H1 (cell line): ENCODE results near the gene GPR101. TPM values are rescaled to one million over a fixed set of nuclear protein-coding genes. Genes with fewer than 3 reads are reported as not detected.

Source experiments
- CTCF ChIA-PET: fragments of 300-600 bp; sonication (Branson Sonifier 250); formaldehyde crosslinking; loops from one replicate; lab custom pipeline; 2021; ENCODE audit not compliant: partially characterized antibody; lab: Charles Lee
- POLR2A ChIA-PET: fragments of 300-600 bp; sonication (Branson Sonifier 250); formaldehyde crosslinking; loops from one replicate; lab custom pipeline; 2021; ENCODE audit warnings: inconsistent platforms; ENCODE audit not compliant: partially characterized antibody; lab: Charles Lee
- DNase-seq, 2 experiments: peaks; one replicate each; pipeline versions ENCODE4 v3.0.0 to v3.0.0-alpha.2; 2010 to 2022; ENCODE audit warnings: low spot score in 2 of 2, low read depth in 1 of 2, mixed read lengths in 1 of 2
- FAIRE-seq: peaks from 2 replicates; lab custom pipeline; 2011; peaks lifted over from hg19 to GRCh38; lab: Jason Lieb, UNC
- H2AFZ ChIP-seq: 2 replicates; pipeline ENCODE4 v1.8.1; 2012; ENCODE audit warnings: low read length, inconsistent platforms
- H2AK5ac ChIP-seq: 2 replicates; pipeline ENCODE4 v1.6.1; 2013; ENCODE audit warnings: low read depth, low read length
- H2BK120ac ChIP-seq: replicated peaks from 2 replicates; pipeline ENCODE3; 2013; ENCODE audit warnings: low read depth, low read length, inconsistent platforms
- H2BK12ac ChIP-seq: 2 replicates; pipeline ENCODE4 v1.6.1; 2013; ENCODE audit warnings: low read depth, low read length
- H2BK15ac ChIP-seq: 2 replicates; pipeline ENCODE4 v1.6.1; 2013; ENCODE audit warnings: low read length
- H2BK20ac ChIP-seq: 2 replicates; pipeline ENCODE4 v1.6.1; 2013; ENCODE audit warnings: low read length
- H2BK5ac ChIP-seq: 2 replicates; pipeline ENCODE4 v1.6.1; 2013; ENCODE audit warnings: low read depth, low read length
- H3K14ac ChIP-seq: 2 replicates; pipeline ENCODE4 v1.6.1; 2013; ENCODE audit warnings: inconsistent platforms; ENCODE audit not compliant: insufficient read length
- H3K18ac ChIP-seq: 2 replicates; pipeline ENCODE4 v1.6.1; 2013; ENCODE audit warnings: low read length; ENCODE audit errors: extremely low read depth
- H3K23ac ChIP-seq: 2 replicates; pipeline ENCODE4 v1.6.1; 2013; ENCODE audit warnings: inconsistent platforms; ENCODE audit not compliant: insufficient read length
- H3K23me2 ChIP-seq: 2 replicates; pipeline ENCODE4 v1.6.1; 2013; ENCODE audit warnings: low read depth, low read length
- H3K27ac ChIP-seq: 2 replicates; pipeline ENCODE4 v1.6.1; 2011; ENCODE audit warnings: low read depth, low read length, inconsistent platforms
- H3K27me3 ChIP-seq, 4 experiments: replicated peaks in 1 of 4; 1 replicate in 1 of 4; 2 replicates in 3 of 4; pipeline versions ENCODE4 v1.6.1 to v1.8.1; 2011 to 2013; ENCODE audit warnings: low read length in 3 of 4, mild to moderate bottlenecking in 3 of 4, inconsistent platforms in 2 of 4, mixed read lengths in 2 of 4, moderate library complexity in 1 of 4; ENCODE audit not compliant: control insufficient read depth in 3 of 4, insufficient read depth in 3 of 4; ENCODE audit errors: extremely low read depth in 1 of 4
- H3K36me3 ChIP-seq, 4 experiments: 2 replicates each; pipeline versions ENCODE4 v1.6.1 to v1.8.1; 2011 to 2013; ENCODE audit warnings: mild to moderate bottlenecking in 4 of 4, low read length in 3 of 4, moderate library complexity in 2 of 4, control low read depth in 1 of 4, inconsistent platforms in 1 of 4; ENCODE audit not compliant: insufficient read depth in 4 of 4, control insufficient read depth in 2 of 4
- H3K4ac ChIP-seq: replicated peaks from 2 replicates; pipeline ENCODE3; 2013; ENCODE audit warnings: low read length, low read depth, mixed read lengths, inconsistent platforms; ENCODE audit not compliant: insufficient read length
- H3K4me1 ChIP-seq, 4 experiments: replicated peaks in 1 of 4; 1 replicate in 1 of 4; 2 replicates in 3 of 4; pipeline versions ENCODE4 v1.6.1 to v1.8.1; 2011 to 2013; ENCODE audit warnings: low read length in 3 of 4, inconsistent platforms in 2 of 4, mixed read lengths in 1 of 4; ENCODE audit not compliant: insufficient read depth in 4 of 4, control insufficient read depth in 3 of 4
- H3K4me2 ChIP-seq, 2 experiments: 2 replicates each; pipeline versions ENCODE4 v1.6.1 to v1.8.1; 2011 to 2013; ENCODE audit warnings: low read depth in 2 of 2, low read length in 2 of 2, control low read depth in 1 of 2, inconsistent platforms in 1 of 2, mild to moderate bottlenecking in 1 of 2; ENCODE audit not compliant: insufficient read depth in 1 of 2
- H3K4me3 ChIP-seq, 4 experiments: fragments of 200-600, 300-600 bp in 1 of 4; sonication (generic), shearing (Covaris generic), sonication (Bioruptor Twin) in 1 of 4; 2 replicates each; pipeline versions ENCODE4 v1.5.1 to v1.8.1; 2011 to 2016; ENCODE audit warnings: low read length in 4 of 4, low read depth in 3 of 4, control low read depth in 2 of 4, inconsistent platforms in 2 of 4, mild to moderate bottlenecking in 2 of 4, mixed read lengths in 1 of 4, moderate library complexity in 1 of 4; ENCODE audit not compliant: insufficient read depth in 2 of 4; ENCODE audit errors: extremely low read depth in 1 of 4
- H3K56ac ChIP-seq: replicated peaks from 2 replicates; pipeline ENCODE3; 2013; ENCODE audit warnings: low read depth, mild to moderate bottlenecking, mixed read lengths, low read length, inconsistent platforms; ENCODE audit not compliant: insufficient read length
- H3K79me1 ChIP-seq: 2 replicates; pipeline ENCODE4 v1.6.1; 2013; ENCODE audit warnings: low read depth, low read length, control low read depth
- H3K79me2 ChIP-seq, 2 experiments: 2 replicates each; pipeline versions ENCODE4 v1.6.1 to v1.8.1; 2012 to 2013; ENCODE audit warnings: low read length in 2 of 2, mild to moderate bottlenecking in 2 of 2, inconsistent platforms in 1 of 2; ENCODE audit not compliant: insufficient read depth in 2 of 2, control insufficient read depth in 1 of 2
- H3K9ac ChIP-seq, 4 experiments: replicated peaks in 1 of 4; 1 replicate in 1 of 4; 2 replicates in 3 of 4; pipeline versions ENCODE4 v1.6.1 to v1.8.1; 2011 to 2013; ENCODE audit warnings: low read depth in 3 of 4, low read length in 3 of 4, control low read depth in 2 of 4, mild to moderate bottlenecking in 2 of 4, moderate library complexity in 2 of 4, inconsistent platforms in 1 of 4; ENCODE audit errors: extremely low read depth in 1 of 4
- H3K9me3 ChIP-seq, 2 experiments: 2 replicates each; pipeline versions ENCODE4 v1.6.1 to v1.8.1; 2012 to 2013; ENCODE audit warnings: mild to moderate bottlenecking in 2 of 2, moderate library complexity in 2 of 2, control low read depth in 1 of 2, inconsistent platforms in 1 of 2, low read depth in 1 of 2, low read length in 1 of 2, mixed read lengths in 1 of 2; ENCODE audit not compliant: insufficient read depth in 2 of 2
- H4K20me1 ChIP-seq, 2 experiments: replicated peaks in 1 of 2; 2 replicates each; pipeline versions ENCODE3 to v1.8.1; 2011 to 2013; ENCODE audit warnings: inconsistent platforms in 2 of 2, low read length in 2 of 2, mild to moderate bottlenecking in 1 of 2; ENCODE audit not compliant: insufficient read depth in 2 of 2, control insufficient read depth in 1 of 2
- H4K5ac ChIP-seq: 2 replicates; pipeline ENCODE4 v1.6.1; 2013; ENCODE audit warnings: low read length, low read depth, mixed read lengths, inconsistent platforms; ENCODE audit not compliant: insufficient read length
- H4K8ac ChIP-seq: 2 replicates; pipeline ENCODE4 v1.8.0; 2013; ENCODE audit warnings: mild to moderate bottlenecking, moderate library complexity, low read length, inconsistent platforms; ENCODE audit not compliant: insufficient read depth; ENCODE audit errors: extremely low read depth
- H4K91ac ChIP-seq: replicated peaks from 2 replicates; pipeline ENCODE3; 2013; ENCODE audit warnings: low read length, mixed read lengths, inconsistent platforms; ENCODE audit not compliant: insufficient read length
- CHD1 ChIP-seq: IDR thresholded peaks from 2 replicates; pipeline ENCODE4 v1.6.1; 2012; ENCODE audit warnings: low read depth, low read length, improper control_type of control experiment
- GABPA ChIP-seq: IDR thresholded peaks from 2 replicates; pipeline ENCODE4 v1.6.1; 2011; ENCODE audit warnings: mild to moderate bottlenecking, low read length, moderate library complexity, borderline replicate concordance; ENCODE audit not compliant: insufficient read depth
- KDM4A ChIP-seq: IDR thresholded peaks from one replicate; pipeline ENCODE4 v1.7.1; 2012; ENCODE audit warnings: low read depth, mild to moderate bottlenecking, moderate library complexity, low read length, inconsistent platforms; ENCODE audit not compliant: severe bottlenecking
- KDM5A ChIP-seq: fragments of 200-600 bp; IDR thresholded peaks from 2 replicates; pipeline ENCODE4 v1.7.1; 2012; ENCODE audit warnings: mild to moderate bottlenecking, low read length, inconsistent platforms, mixed read lengths
- NANOG ChIP-seq: IDR thresholded peaks from 2 replicates; pipeline ENCODE4 v1.6.1; 2011; ENCODE audit warnings: low read length, low read depth, mild to moderate bottlenecking, inconsistent platforms; ENCODE audit not compliant: insufficient read depth, poor library complexity, severe bottlenecking
- NRF1 ChIP-seq: IDR thresholded peaks from 2 replicates; pipeline ENCODE4 v1.6.1; 2011; ENCODE audit warnings: mild to moderate bottlenecking, low read depth, low read length, improper control_type of control experiment
- PHF8 ChIP-seq: fragments of 200-600 bp; sonication (generic); conservative IDR thresholded peaks from 2 replicates; pipeline ENCODE4 v1.7.1; 2012; ENCODE audit warnings: low read depth, mild to moderate bottlenecking, inconsistent platforms, low read length, moderate library complexity
- RFX5 ChIP-seq: IDR thresholded peaks from 2 replicates; pipeline ENCODE4 v1.6.1; 2011; ENCODE audit warnings: low read depth, low read length, improper control_type of control experiment, borderline replicate concordance
- RNF2 ChIP-seq: fragments of 200-900, 300-1000 bp; sonication (generic); IDR thresholded peaks from 2 replicates; pipeline ENCODE4 v1.7.1; 2016; ENCODE audit warnings: borderline replicate concordance, low read depth, mild to moderate bottlenecking, antibody characterized with exemption, low read length; ENCODE audit not compliant: poor library complexity, severe bottlenecking; ENCODE audit errors: missing control alignments
- SP1 ChIP-seq: IDR thresholded peaks from 2 replicates; pipeline ENCODE4 v1.6.1; 2011; ENCODE audit warnings: low read depth, low read length
- ZNF274 ChIP-seq: IDR thresholded peaks from 2 replicates; pipeline ENCODE4 v1.7.0; 2012; ENCODE audit warnings: low read length, borderline replicate concordance; ENCODE audit errors: extremely low read depth
- WGBS, 2 experiments: shearing (Covaris generic) in 1 of 2; methylation state at CpG; one replicate each; pipeline versions ENCODE4 v1.1.6 to v1.1.7; 2013 to 2015; ENCODE audit warnings: low lambda C conversion rate in 2 of 2, mixed read lengths in 2 of 2, inconsistent platforms in 1 of 2, low coverage in 1 of 2, missing lambda C conversion rate in 1 of 2; ENCODE audit not compliant: insufficient replicate concordance in 2 of 2, insufficient coverage in 1 of 2, insufficient read length in 1 of 2; ENCODE audit errors: extremely low coverage in 1 of 2, missing lambda C conversion rate in 1 of 2; 5-methylcytosine and 5-hydroxymethylcytosine counted together
- polyA plus RNA-seq, 7 experiments: library from polyadenylated mRNA; depleted of rRNA in 3 of 7; stranded (reverse) in 5 of 7; unstranded in 2 of 7; fragments of >200 nt in 5 of 7; fragments of 200-250 nt in 2 of 7; gene quantifications; 1 replicate in 5 of 7; 2 replicates in 1 of 7; 4 replicates in 1 of 7; pipeline versions ENCODE4 v1.2.1 to v1.2.3, GENCODE V29; 2011 to 2013; ENCODE audit warnings: missing spikeins in 2 of 7, mixed read lengths in 2 of 7
- total RNA-seq: library from RNA; stranded (reverse); fragmentation: NEBNext Ultra II Directional; extraction: Animal tissue kit (Norgen Biotek cat#: 25700); gene quantifications from 2 replicates; pipeline ENCODE4 v1.2.1, GENCODE V29; 2021
- TF ChIP-seq, protein P1 (sequence below): IDR thresholded peaks from 2 replicates; pipeline ENCODE4 v1.6.1; 2012; ENCODE audit warnings: inconsistent platforms
- TF ChIP-seq, protein P2 (sequence below): IDR thresholded peaks from 2 replicates; pipeline ENCODE4 v1.6.1; 2012; ENCODE audit warnings: inconsistent platforms

GPR101 gene
- total and polyA plus RNA-seq, 2 of the 8 experiments (the other 6 are each of a cell fraction or from before 2014, with no cell fraction given) = not detected

- FAIRE-seq = no peak
- H2AK5ac ChIP-seq = no peak overlapping the region
- H4K8ac ChIP-seq = no peak overlapping the region
- TF ChIP-seq SP1 (no peak), ZNF274 (no peak), RNF2 (no peak), KDM4A (no peak), GABPA (no peak), NANOG (no peak), PHF8 (no peak), KDM5A (no peak), NRF1 (no peak), RFX5 (no peak), CHD1 (no peak)
- TF ChIP-seq, protein P1, sequence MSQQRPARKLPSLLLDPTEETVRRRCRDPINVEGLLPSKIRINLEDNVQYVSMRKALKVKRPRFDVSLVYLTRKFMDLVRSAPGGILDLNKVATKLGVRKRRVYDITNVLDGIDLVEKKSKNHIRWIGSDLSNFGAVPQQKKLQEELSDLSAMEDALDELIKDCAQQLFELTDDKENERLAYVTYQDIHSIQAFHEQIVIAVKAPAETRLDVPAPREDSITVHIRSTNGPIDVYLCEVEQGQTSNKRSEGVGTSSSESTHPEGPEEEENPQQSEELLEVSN = no peak
- TF ChIP-seq, protein P2, sequence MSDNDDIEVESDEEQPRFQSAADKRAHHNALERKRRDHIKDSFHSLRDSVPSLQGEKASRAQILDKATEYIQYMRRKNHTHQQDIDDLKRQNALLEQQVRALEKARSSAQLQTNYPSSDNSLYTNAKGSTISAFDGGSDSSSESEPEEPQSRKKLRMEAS = no peak
These were observed 9.9 kb upstream of the GPR101 start for GRCh38 chrX:137043736-137044135.

More at GRCh38 chrX:137043736-137044135, 9.9 kb upstream of the GPR101 start:
- no peak overlapping the region for H3K18ac ChIP-seq
- no peak overlapping the region for H3K4me3 ChIP-seq
- H3K4me1 ChIP-seq = no peaks in the 10 kb centered on the region
- no peak overlapping the region for H4K5ac ChIP-seq
- H3K36me3 ChIP-seq = no peaks in the 10 kb centered on the region
- H3K27ac ChIP-seq = no peak overlapping the region
- no peaks in the 10 kb centered on the region for H4K20me1 ChIP-seq
- WGBS, 2 experiments = 92% methylated on average over 1 of the region's 1 CpG; no CpG with 5 or more reads in 1 of the 2 experiments
- H3K14ac ChIP-seq = no peak overlapping the region
- H2BK12ac ChIP-seq = no peak overlapping the region
- POLR2A ChIA-PET = no interaction called here
- CTCF ChIA-PET = interaction anchor here (1.2 kb wide), 1 partner anchor 9 kb away, joined by 3 read pairs; no protein-coding TSS in a partner anchor
- H2AFZ ChIP-seq = no peak overlapping the region
- no peak overlapping the region for H3K9ac ChIP-seq
- no peaks in the 10 kb centered on the region for H3K79me1 ChIP-seq
- H3K23ac ChIP-seq = no peak overlapping the region
- DNase-seq = no peak
- H2BK120ac ChIP-seq = no peak overlapping the region
- no peak overlapping the region for H3K56ac ChIP-seq
- no peaks in the 10 kb centered on the region for H3K9me3 ChIP-seq
- H3K4me2 ChIP-seq = no peak overlapping the region
- H3K27me3 ChIP-seq = no peaks in the 10 kb centered on the region
- H3K79me2 ChIP-seq = no peaks in the 10 kb centered on the region
- H3K4ac ChIP-seq = no peak overlapping the region
- no peak overlapping the region for H2BK5ac ChIP-seq
- no peaks in the 10 kb centered on the region for H3K23me2 ChIP-seq
- no peak overlapping the region for H4K91ac ChIP-seq
- H2BK15ac ChIP-seq = no peak overlapping the region
- H2BK20ac ChIP-seq = no peak overlapping the region
